Measurements from ENCODE around the gene STAG1. TPM values are rescaled to one million over a fixed set of nuclear protein-coding genes. Genes with fewer than 3 reads are reported as not detected.

STAG1 gene
- polyA plus RNA-seq, 1 of the 3 experiments (the other 2 are of a cell fraction) = 5.5 TPM

- TF ChIP-seq PBX3 (IDR thresholded peaks at IDR 0.05) = peak; percentile 70
- no peak for TF ChIP-seq YY1 (IDR thresholded peaks at IDR 0.05; ENCODE audit: low read depth)
- TF ChIP-seq TCF12 (IDR thresholded peaks at IDR 0.05) = peak; percentile 51
- H3K4me3 ChIP-seq (ENCODE audit: low read depth in 2 of 2, low read length in 1 of 2) = peak overlapping the region in 1 of 2 experiments; percentile 31; a peak in 1 of 4 replicates
- H3K9ac ChIP-seq = peak overlapping the region; percentile 63; the same call in 1 of the 2 replicates
- peaks cover 11% of the 10 kb centered on the region for H3F3A ChIP-seq (replicated peaks; ENCODE audit: insufficient read depth)
- peaks cover 12 to 35% of the 10 kb centered on the region in 2 experiments for H3K36me3 ChIP-seq (replicated peaks in 1 of 2; ENCODE audit: control insufficient read depth in 1 of 2, insufficient read depth in 2 of 2, low read length in 1 of 2)
- H3K4me1 ChIP-seq (ENCODE audit: control insufficient read depth in 1 of 2, insufficient read depth in 2 of 2, low read depth in 1 of 2, low read length in 1 of 2) = peaks cover 0 to 8% of the 10 kb centered on the region in 2 experiments; a peak in 3 of 4 replicates
- H3K27ac ChIP-seq (ENCODE audit: low read depth in 2 of 2, low read length in 1 of 2) = peak overlapping the region; percentile 54 to 98; a peak in 3 of 4 replicates
- no peaks in the 10 kb centered on the region for H3K9me2 ChIP-seq
- POLR2A ChIA-PET = no interaction called here
- no peaks in the 10 kb centered on the region for H3K27me3 ChIP-seq (ENCODE audit: insufficient read depth)
- no peak for DNase-seq
- CTCF ChIA-PET = interaction anchor here (1.2 to 2.0 kb wide), 2 partner anchors 10 to 402 kb away, joined by 4 to 8 read pairs; partner anchors contain the start of gene STAG1
- no peak overlapping the region for H2AFZ ChIP-seq (ENCODE audit: low read depth)
- H3K9me3 ChIP-seq = no peaks in the 10 kb centered on the region
- H3K4me2 ChIP-seq = peak overlapping the region; percentile 67
- H3K79me2 ChIP-seq (ENCODE audit: insufficient read depth) = no peaks in the 10 kb centered on the region
- 75% methylated on average over 2 of the region's 2 CpGs for WGBS (ENCODE audit: low lambda C conversion rate)
- no peaks in the 10 kb centered on the region for H4K20me1 ChIP-seq (ENCODE audit: insufficient read depth)
Measured at GRCh38 chr3:136350557-136350956, 401.6 kb downstream of the STAG1 start.

- H3K9ac ChIP-seq = peak overlapping the region; percentile 63; the same call in 1 of the 2 replicates
- no peak overlapping the region for H2AFZ ChIP-seq (ENCODE audit: low read depth)
- WGBS (ENCODE audit: low lambda C conversion rate) = 67% methylated on average over 1 of the region's 1 CpG
- H3K36me3 ChIP-seq (replicated peaks in 1 of 2; ENCODE audit: control insufficient read depth in 1 of 2, insufficient read depth in 2 of 2, low read length in 1 of 2) = peaks cover 11 to 33% of the 10 kb centered on the region in 2 experiments
- POLR2A ChIA-PET = no interaction called here
- no peaks in the 10 kb centered on the region for H3K9me3 ChIP-seq
- no peaks in the 10 kb centered on the region for H4K20me1 ChIP-seq (ENCODE audit: insufficient read depth)
- H3K79me2 ChIP-seq (ENCODE audit: insufficient read depth) = no peaks in the 10 kb centered on the region
- peaks cover 13% of the 10 kb centered on the region for H3F3A ChIP-seq (replicated peaks; ENCODE audit: insufficient read depth)
- H3K4me2 ChIP-seq = peak overlapping the region; percentile 67
- peak overlapping the region in 1 of 2 experiments; percentile 31; a peak in 1 of 4 replicates for H3K4me3 ChIP-seq (ENCODE audit: low read depth in 2 of 2, low read length in 1 of 2)
- H3K9me2 ChIP-seq = no peaks in the 10 kb centered on the region
- no peak for DNase-seq
- H3K27ac ChIP-seq (ENCODE audit: low read depth in 2 of 2, low read length in 1 of 2) = peak overlapping the region; percentile 54 to 98; a peak in 3 of 4 replicates
- peaks cover 0 to 8% of the 10 kb centered on the region in 2 experiments; a peak in 3 of 4 replicates for H3K4me1 ChIP-seq (ENCODE audit: control insufficient read depth in 1 of 2, insufficient read depth in 2 of 2, low read depth in 1 of 2, low read length in 1 of 2)
- no peaks in the 10 kb centered on the region for H3K27me3 ChIP-seq (ENCODE audit: insufficient read depth)
- CTCF ChIA-PET = interaction anchor here (1.2 to 1.3 kb wide), 2 partner anchors 10 to 402 kb away, joined by 3 to 4 read pairs; partner anchors contain the start of gene STAG1
- TF ChIP-seq TCF12 (IDR thresholded peaks at IDR 0.05) = peak; percentile 75
- peak; percentile 94 for TF ChIP-seq NFIC (IDR thresholded peaks at IDR 0.05; ENCODE audit: borderline replicate concordance)
- no peak for TF ChIP-seq GATA2 (CRISPR knock-in tag; IDR thresholded peaks at IDR 0.05)
- peak; percentile 62; the same call in 1 of the 2 replicates for TF ChIP-seq TEAD4 (IDR thresholded peaks at IDR 0.05; ENCODE audit: borderline replicate concordance, insufficient read depth)
- peak; percentile 85 for TF ChIP-seq JUND (IDR thresholded peaks at IDR 0.05)
- TF ChIP-seq MEF2A (IDR thresholded peaks at IDR 0.05; ENCODE audit: borderline replicate concordance, low read depth) = peak; percentile 36; the same call in 1 of the 2 replicates
- TF ChIP-seq MAX (IDR thresholded peaks at IDR 0.05; ENCODE audit: low read depth) = peak; percentile 15; the same call in 1 of the 2 replicates
- TF ChIP-seq EP300 (IDR thresholded peaks at IDR 0.05; ENCODE audit: borderline replicate concordance in 1 of 2, low read depth in 1 of 2, low read length in 1 of 2) = peak in 1 of 2 experiments; percentile 47; a peak in 1 of 4 replicates
- TF ChIP-seq FOSL2 (IDR thresholded peaks at IDR 0.05; ENCODE audit: borderline replicate concordance, low read depth) = peak; percentile 75
- TF ChIP-seq POLR2AphosphoS5 (IDR thresholded peaks at IDR 0.05; ENCODE audit: low read depth, low read length) = peak; percentile 46; the same call in 1 of the 2 replicates
- TF ChIP-seq EZH2phosphoT487 (IDR thresholded peaks at IDR 0.05; ENCODE audit: borderline replicate concordance, low read depth) = no peak
- TF ChIP-seq FOXM1 (IDR thresholded peaks at IDR 0.05; ENCODE audit: low read depth) = no peak
- peak; percentile 65 for TF ChIP-seq PBX3 (IDR thresholded peaks at IDR 0.05)
Measured at GRCh38 chr3:136350132-136350531, 402.0 kb downstream of the STAG1 start.
